Endothelial cell of umbilical vein (primary cell): ENCODE measurements around the gene APOC1. TPM values are rescaled to one million over a fixed set of nuclear protein-coding genes. Genes with fewer than 3 reads are reported as not detected.

Experiments used
- BruUV-seq: library from RNA; stranded (reverse); fragments of 400-500 nt; replicated peaks from 2 replicates; lab custom pipeline; 2021; lab: Mats Ljungman, UMichigan
- CTCF ChIA-PET: fragments of 300-600, 350-600 bp; sonication (Branson Sonifier 250); formaldehyde crosslinking; loops from one replicate; lab custom pipeline; 2021; ENCODE audit warnings: antibody characterized with exemption, inconsistent platforms; lab: Charles Lee
- POLR2A ChIA-PET: fragments of 300-600, 350-600 bp; sonication (Branson Sonifier 250); formaldehyde crosslinking; loops from one replicate; lab custom pipeline; 2021; ENCODE audit warnings: antibody characterized with exemption, inconsistent platforms; lab: Charles Lee
- DNase-seq: peaks from one replicate; pipeline ENCODE4 v3.0.0-alpha.2; 2011; ENCODE audit warnings: low read depth, low spot score
- FAIRE-seq: peaks from 2 replicates; lab custom pipeline; 2011; peaks lifted over from hg19 to GRCh38; lab: Jason Lieb, UNC
- H2AFZ ChIP-seq: 2 replicates; pipeline ENCODE4 v1.6.0; 2012; ENCODE audit warnings: low read depth, low read length, control low read depth, inconsistent platforms
- H3K27ac ChIP-seq: 2 replicates; pipeline ENCODE4 v1.5.1; 2011; ENCODE audit warnings: low read depth, mild to moderate bottlenecking, control low read depth, low read length, moderate library complexity; ENCODE audit not compliant: insufficient read depth
- H3K27me3 ChIP-seq, 2 experiments: 2 replicates each; pipeline versions ENCODE4 v1.6.0 to v1.6.1; 2011; ENCODE audit warnings: low read length in 2 of 2, mixed read lengths in 1 of 2; ENCODE audit not compliant: control insufficient read depth in 2 of 2, insufficient read depth in 2 of 2
- H3K36me3 ChIP-seq, 2 experiments: 2 replicates in 1 of 2; 3 replicates in 1 of 2; pipeline ENCODE4 v1.5.1; 2011; ENCODE audit warnings: low read length in 2 of 2, mild to moderate bottlenecking in 1 of 2, moderate library complexity in 1 of 2; ENCODE audit not compliant: control insufficient read depth in 2 of 2, insufficient read depth in 2 of 2; ENCODE audit errors: extremely low read depth in 1 of 2
- H3K4me1 ChIP-seq: 3 replicates; pipeline ENCODE4 v1.5.1; 2011; ENCODE audit warnings: mild to moderate bottlenecking, low read length; ENCODE audit not compliant: control insufficient read depth, insufficient read depth; ENCODE audit errors: extremely low read depth
- H3K4me2 ChIP-seq: 2 replicates; pipeline ENCODE4 v1.6.1; 2011; ENCODE audit warnings: low read length, control low read depth, mixed read lengths; ENCODE audit not compliant: insufficient read depth
- H3K4me3 ChIP-seq, 3 experiments: fragments of 200-600 bp in 1 of 3; sonication (generic), shearing (Covaris generic) in 1 of 3; replicated peaks in 1 of 3; 2 replicates each; pipeline ENCODE4 v1.5.1; 2011 to 2016; ENCODE audit warnings: control low read depth in 3 of 3, low read length in 3 of 3, mild to moderate bottlenecking in 2 of 3, inconsistent platforms in 1 of 3, low read depth in 1 of 3, moderate library complexity in 1 of 3; ENCODE audit not compliant: insufficient read depth in 1 of 3
- H3K79me2 ChIP-seq: 2 replicates; pipeline ENCODE4 v1.6.0; 2012; ENCODE audit warnings: low read length, inconsistent platforms; ENCODE audit not compliant: control insufficient read depth, insufficient read depth
- H3K9ac ChIP-seq: replicated peaks from 2 replicates; pipeline ENCODE3; 2011; ENCODE audit warnings: low read length, control low read depth; ENCODE audit not compliant: insufficient read depth; ENCODE audit errors: extremely low read depth
- H3K9me1 ChIP-seq: replicated peaks from 3 replicates; pipeline ENCODE4 v1.6.0; 2011; ENCODE audit warnings: mild to moderate bottlenecking, low read length; ENCODE audit not compliant: control insufficient read depth, insufficient read depth; ENCODE audit errors: extremely low read depth
- H3K9me3 ChIP-seq: replicated peaks from 2 replicates; pipeline ENCODE4 v1.5.1; 2012; ENCODE audit warnings: low read length, inconsistent platforms; ENCODE audit not compliant: control insufficient read depth, insufficient read depth
- H4K20me1 ChIP-seq: replicated peaks from 2 replicates; pipeline ENCODE3; 2011; ENCODE audit warnings: mild to moderate bottlenecking, low read length; ENCODE audit not compliant: control insufficient read depth, insufficient read depth; ENCODE audit errors: extremely low read depth
- CTCF ChIP-seq, 2 donors: IDR thresholded peaks; 1 replicate in 1 of 2; 2 replicates in 1 of 2; pipeline ENCODE4 v1.5.1; 2011; ENCODE audit warnings: low read length in 2 of 2, mild to moderate bottlenecking in 2 of 2, moderate library complexity in 2 of 2, control low read depth in 1 of 2, inconsistent platforms in 1 of 2, low read depth in 1 of 2; ENCODE audit not compliant: insufficient read depth in 1 of 2; ENCODE audit errors: extremely low read depth in 1 of 2
- EZH2 ChIP-seq: IDR thresholded peaks from 2 replicates; pipeline ENCODE4 v1.6.1; 2012; ENCODE audit warnings: borderline replicate concordance, low read depth, mild to moderate bottlenecking, moderate library complexity, low read length, inconsistent platforms; ENCODE audit not compliant: severe bottlenecking
- FOS ChIP-seq: IDR thresholded peaks from 2 replicates; pipeline ENCODE4 v1.6.1; 2011; ENCODE audit warnings: mild to moderate bottlenecking, low read length, moderate library complexity, borderline replicate concordance; ENCODE audit not compliant: insufficient read depth
- GATA2 ChIP-seq: IDR thresholded peaks from 2 replicates; pipeline ENCODE4 v1.7.0; 2011; ENCODE audit warnings: low read depth, mild to moderate bottlenecking, moderate library complexity, mixed read lengths, low read length; ENCODE audit not compliant: insufficient read length, insufficient read depth
- JUN ChIP-seq: IDR thresholded peaks from 2 replicates; pipeline ENCODE4 v1.6.1; 2011; ENCODE audit warnings: borderline replicate concordance, low read depth; ENCODE audit not compliant: insufficient read length, insufficient read depth
- MAX ChIP-seq: IDR thresholded peaks from 2 replicates; pipeline ENCODE4 v1.6.1; 2011; ENCODE audit not compliant: insufficient read depth, insufficient read length
- MYC ChIP-seq: IDR thresholded peaks from one replicate; pipeline ENCODE4 v1.6.1; 2011; ENCODE audit warnings: mild to moderate bottlenecking, low read depth, low read length
- POLR2A ChIP-seq: IDR thresholded peaks from 2 replicates; pipeline ENCODE4 v1.6.1; 2012; ENCODE audit warnings: low read depth, mild to moderate bottlenecking, control low read depth, low read length
- POLR2AphosphoS5 ChIP-seq: IDR thresholded peaks from 2 replicates; pipeline ENCODE4 v1.6.1; 2012; ENCODE audit warnings: low read depth, mild to moderate bottlenecking, control low read depth, low read length, moderate library complexity; ENCODE audit not compliant: insufficient read depth
- dilution Hi-C: fragments of 300-500 bp; cut with MboI; formaldehyde crosslinking; loops from one replicate; pipeline ENCODE4 v1.15.0; 2019; ENCODE audit warnings: low sequenced_read_pairs; ENCODE audit not compliant: extremely low pct_ligation_motif_present
- intact Hi-C: fragments of 100-400 bp; cut with micrococcal nuclease; formaldehyde crosslinking; loops from one replicate; pipeline ENCODE4 v1.10.0; 2022
- polyA plus RNA-seq, 4 experiments: library from polyadenylated mRNA; depleted of rRNA in 3 of 4; stranded (reverse) in 3 of 4; unstranded in 1 of 4; fragments of >200 nt; gene quantifications; 2 replicates each; pipeline versions ENCODE4 v1.2.1 to v1.2.3, GENCODE V29; 2011 to 2012; ENCODE audit warnings: missing spikeins in 1 of 4
- total RNA-seq: library from RNA; stranded (reverse); gene quantifications from 2 replicates; pipeline ENCODE4 v1.2.3, GENCODE V29; 2021

Gene APOC1
- total and polyA plus RNA-seq, 2 donors (not counting 3 experiments of a cell fraction or from before 2014, with no cell fraction given): 5.0 to 18.5 TPM

DNA sequence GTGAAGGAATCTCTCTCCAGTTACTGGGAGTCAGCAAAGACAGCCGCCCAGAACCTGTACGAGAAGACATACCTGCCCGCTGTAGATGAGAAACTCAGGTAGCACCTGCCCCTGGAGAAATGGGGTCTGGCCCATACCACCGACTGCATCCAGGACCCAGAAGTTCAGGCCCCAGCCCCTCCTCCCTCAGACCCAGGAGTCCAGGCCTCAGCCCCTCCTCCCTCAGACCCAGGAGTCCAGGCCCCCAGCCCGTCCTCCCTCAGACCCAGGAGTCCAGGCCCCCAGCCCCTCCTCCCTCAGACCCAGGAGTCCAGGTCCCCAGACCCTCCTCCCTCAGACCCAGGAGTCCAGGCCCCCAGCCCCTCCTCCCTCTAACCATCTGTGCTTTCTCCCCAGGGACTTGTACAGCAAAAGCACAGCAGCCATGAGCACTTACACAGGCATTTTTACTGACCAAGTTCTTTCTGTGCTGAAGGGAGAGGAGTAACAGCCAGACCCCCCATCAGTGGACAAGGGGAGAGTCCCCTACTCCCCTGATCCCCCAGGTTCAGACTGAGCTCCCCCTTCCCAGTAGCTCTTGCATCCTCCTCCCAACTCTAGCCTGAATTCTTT is 34.5 kb downstream of the APOC1 start:
- no peak overlapping the region for H3K27ac ChIP-seq
- H3K9me1 ChIP-seq: no peaks in the 10 kb centered on the region
- dilution Hi-C loops (no loop called here), intact Hi-C loops (no loop called here)
- H3K79me2 ChIP-seq: no peaks in the 10 kb centered on the region
- no peaks in the 10 kb centered on the region for H3K9me3 ChIP-seq
- TF ChIP-seq CTCF (IDR thresholded peaks at IDR 0.05; ENCODE audit: extremely low read depth in 1 of 2, insufficient read depth in 1 of 2, low read depth in 1 of 2, low read length in 2 of 2): no peak
- H4K20me1 ChIP-seq: no peaks in the 10 kb centered on the region
- H3K4me1 ChIP-seq: no peaks in the 10 kb centered on the region
- H3K4me3 ChIP-seq: no peak overlapping the region
- ChIA-PET POLR2A (no interaction called here), CTCF (interaction anchor here (1.2 to 1.4 kb wide), 2 partner anchors 46 to 378 kb away, joined by 3 to 5 read pairs; no protein-coding TSS in a partner anchor)
- no peak overlapping the region for H3K9ac ChIP-seq
- DNase-seq (no peak), FAIRE-seq (no peak)
- H3K4me2 ChIP-seq: no peak overlapping the region
- no peaks in the 10 kb centered on the region for H3K27me3 ChIP-seq
- no peak overlapping the region for H2AFZ ChIP-seq
- no peaks in the 10 kb centered on the region for H3K36me3 ChIP-seq
- BruUV-seq: no TSS peak

GRCh38 chr19:44949550-44949949 is 35.1 kb downstream of the APOC1 start:
- H3K9ac ChIP-seq: no peak overlapping the region
- H4K20me1 ChIP-seq: no peaks in the 10 kb centered on the region
- FAIRE-seq (no peak), DNase-seq (no peak)
- H3K4me2 ChIP-seq: no peak overlapping the region
- BruUV-seq: no TSS peak
- H3K79me2 ChIP-seq: no peaks in the 10 kb centered on the region
- dilution Hi-C loops (no loop called here), intact Hi-C loops (no loop called here)
- H3K27me3 ChIP-seq: no peaks in the 10 kb centered on the region
- TF ChIP-seq GATA2 (no peak), JUN (no peak), FOS (no peak), EZH2 (no peak), MAX (no peak), POLR2AphosphoS5 (no peak), POLR2A (no peak), MYC (no peak), CTCF (IDR thresholded peaks at IDR 0.05; ENCODE audit: extremely low read depth in 1 of 2, insufficient read depth in 1 of 2, low read depth in 1 of 2, low read length in 2 of 2) (no peak)
- peaks cover 4% of the 10 kb centered on the region for H3K4me1 ChIP-seq
- no peaks in the 10 kb centered on the region for H3K36me3 ChIP-seq
- ChIA-PET POLR2A (no interaction called here), CTCF (interaction anchor here (1.2 to 1.4 kb wide), 2 partner anchors 47 to 379 kb away, joined by 3 to 5 read pairs; no protein-coding TSS in a partner anchor)
- no peak overlapping the region for H2AFZ ChIP-seq
- H3K27ac ChIP-seq: no peak overlapping the region
- no peaks in the 10 kb centered on the region for H3K9me1 ChIP-seq
- H3K9me3 ChIP-seq: no peaks in the 10 kb centered on the region
- H3K4me3 ChIP-seq: no peak overlapping the region
